Measurements from ENCODE around the gene RBM38.

RBM38 gene

DNA sequence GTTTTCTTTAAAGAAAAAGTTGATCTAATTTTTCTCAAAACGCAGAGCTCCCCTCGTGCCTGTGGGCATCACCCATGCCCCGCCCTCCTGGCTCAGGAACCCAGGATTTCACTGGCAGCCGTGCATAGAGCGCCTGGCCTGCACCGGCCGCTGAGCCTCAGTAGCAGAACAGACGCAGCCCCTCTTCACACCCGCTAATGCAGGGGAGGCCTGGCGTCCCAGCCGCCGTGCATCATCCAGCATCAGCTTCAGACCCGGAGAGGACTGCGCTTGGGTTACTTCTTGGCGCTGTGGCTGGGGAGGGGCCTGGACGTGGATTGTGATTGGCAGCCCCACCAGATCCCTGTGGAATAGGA is 18.1 kb downstream of the RBM38 start:
- H3K27ac ChIP-seq (ENCODE audit: low read length): no peak overlapping the region
- H4K20me1 ChIP-seq (ENCODE audit: insufficient read depth, low read length): peaks cover 71% of the 10 kb centered on the region
- peaks cover 20% of the 10 kb centered on the region for H3K79me2 ChIP-seq (ENCODE audit: low read length)
- H3K36me3 ChIP-seq (replicated peaks; ENCODE audit: low read depth, low read length): peaks cover 63% of the 10 kb centered on the region
- H2AFZ ChIP-seq (ENCODE audit: low read depth, low read length): no peak overlapping the region
- no peaks in the 10 kb centered on the region for H3K4me1 ChIP-seq (ENCODE audit: low read length)
- H3K4me2 ChIP-seq (ENCODE audit: low read length): no peak overlapping the region
- no peaks in the 10 kb centered on the region for H3K9me3 ChIP-seq (ENCODE audit: insufficient read depth, low read length)
- H3K4me3 ChIP-seq (ENCODE audit: low read length): no peak overlapping the region
- no peaks in the 10 kb centered on the region for H3K27me3 ChIP-seq (ENCODE audit: low read depth, low read length)
- no peak for TF ChIP-seq EZH2phosphoT487 (IDR thresholded peaks at IDR 0.05; ENCODE audit: low read depth)
- TF ChIP-seq, protein P1, sequence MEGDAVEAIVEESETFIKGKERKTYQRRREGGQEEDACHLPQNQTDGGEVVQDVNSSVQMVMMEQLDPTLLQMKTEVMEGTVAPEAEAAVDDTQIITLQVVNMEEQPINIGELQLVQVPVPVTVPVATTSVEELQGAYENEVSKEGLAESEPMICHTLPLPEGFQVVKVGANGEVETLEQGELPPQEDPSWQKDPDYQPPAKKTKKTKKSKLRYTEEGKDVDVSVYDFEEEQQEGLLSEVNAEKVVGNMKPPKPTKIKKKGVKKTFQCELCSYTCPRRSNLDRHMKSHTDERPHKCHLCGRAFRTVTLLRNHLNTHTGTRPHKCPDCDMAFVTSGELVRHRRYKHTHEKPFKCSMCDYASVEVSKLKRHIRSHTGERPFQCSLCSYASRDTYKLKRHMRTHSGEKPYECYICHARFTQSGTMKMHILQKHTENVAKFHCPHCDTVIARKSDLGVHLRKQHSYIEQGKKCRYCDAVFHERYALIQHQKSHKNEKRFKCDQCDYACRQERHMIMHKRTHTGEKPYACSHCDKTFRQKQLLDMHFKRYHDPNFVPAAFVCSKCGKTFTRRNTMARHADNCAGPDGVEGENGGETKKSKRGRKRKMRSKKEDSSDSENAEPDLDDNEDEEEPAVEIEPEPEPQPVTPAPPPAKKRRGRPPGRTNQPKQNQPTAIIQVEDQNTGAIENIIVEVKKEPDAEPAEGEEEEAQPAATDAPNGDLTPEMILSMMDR (IDR thresholded peaks at IDR 0.05; ENCODE audit: low read depth, low read length): no peak
- no peak overlapping the region for H3K9ac ChIP-seq (ENCODE audit: low read length)

DNA sequence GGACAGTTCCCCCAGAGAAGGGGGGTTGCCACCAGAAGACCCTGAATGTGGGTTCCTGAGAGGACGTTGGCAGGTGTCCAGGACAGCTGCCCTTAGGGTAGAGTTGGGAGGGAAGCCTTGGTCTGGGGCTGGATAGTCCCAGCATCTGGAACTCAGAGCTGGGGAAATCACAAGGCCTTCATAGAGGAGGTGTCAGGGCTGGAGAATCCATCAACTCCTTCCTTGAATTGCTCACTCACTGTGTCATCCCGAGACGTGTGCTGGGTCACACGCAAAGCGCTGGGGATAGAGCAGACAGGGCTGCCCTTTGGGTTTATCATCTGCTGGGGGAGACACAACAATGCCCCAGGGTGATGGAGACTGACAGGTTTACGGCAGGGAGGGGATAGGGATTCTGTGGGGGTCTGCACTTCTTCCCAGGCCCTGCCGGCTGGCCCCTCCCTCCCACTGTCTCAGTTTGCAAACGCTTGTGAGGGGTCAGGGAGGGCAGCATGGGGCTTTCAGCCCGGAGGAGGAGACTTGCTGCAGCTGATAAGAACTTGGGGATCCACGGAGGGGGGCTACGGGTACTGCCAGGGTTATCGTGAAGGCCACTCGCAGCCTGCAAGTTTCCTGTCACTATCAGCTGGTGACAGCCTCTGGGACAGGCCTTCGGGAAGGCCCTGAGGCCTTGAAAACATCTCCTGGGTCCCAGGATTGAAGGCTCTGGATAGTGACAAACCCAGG is 18.6 kb downstream of the RBM38 start:
- Histone ChIP-seq H3K79me2 (ENCODE audit: low read length) (peaks cover 15% of the 10 kb centered on the region), H3K4me3 (ENCODE audit: low read length) (no peak overlapping the region), H4K20me1 (ENCODE audit: insufficient read depth, low read length) (peaks cover 66% of the 10 kb centered on the region), H2AFZ (ENCODE audit: low read depth, low read length) (no peak overlapping the region), H3K27ac (ENCODE audit: low read length) (no peak overlapping the region), H3K27me3 (ENCODE audit: low read depth, low read length) (no peaks in the 10 kb centered on the region), H3K4me1 (ENCODE audit: low read length) (no peaks in the 10 kb centered on the region), H3K9ac (ENCODE audit: low read length) (no peak overlapping the region), H3K4me2 (ENCODE audit: low read length) (no peak overlapping the region), H3K9me3 (ENCODE audit: insufficient read depth, low read length) (no peaks in the 10 kb centered on the region), H3K36me3 (replicated peaks; ENCODE audit: low read depth, low read length) (peaks cover 58% of the 10 kb centered on the region)
- TF ChIP-seq EZH2phosphoT487 (IDR thresholded peaks at IDR 0.05; ENCODE audit: low read depth): no peak
- TF ChIP-seq, protein P1 (IDR thresholded peaks at IDR 0.05; ENCODE audit: low read depth, low read length): no peak

DNA sequence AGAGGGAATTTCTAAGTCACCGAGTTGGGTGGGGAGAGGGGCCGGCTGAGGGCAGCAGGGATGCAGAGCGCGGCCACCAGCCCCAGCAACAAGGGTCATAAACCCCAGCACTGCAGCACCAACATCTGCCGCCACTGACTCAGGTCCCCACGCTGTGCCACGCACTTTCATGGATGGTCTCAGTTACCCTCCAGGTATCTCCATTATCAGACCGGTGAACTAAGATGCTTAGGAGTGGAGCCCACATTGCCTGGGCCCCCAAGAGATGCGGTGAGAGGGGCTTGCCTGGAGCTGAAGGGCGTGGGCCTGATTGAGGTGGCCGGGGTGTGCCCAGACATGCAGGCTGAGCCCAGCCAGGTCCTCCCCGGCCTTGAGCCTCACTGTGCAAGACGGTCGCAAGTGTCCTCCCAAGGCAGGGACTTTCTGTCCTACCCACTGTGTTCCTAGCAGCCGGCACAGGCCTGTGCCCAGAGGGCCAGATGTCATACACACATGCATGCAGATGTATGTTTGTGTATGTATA is 19.3 kb downstream of the RBM38 start:
- Histone ChIP-seq H3K27me3 (ENCODE audit: low read depth, low read length) (no peaks in the 10 kb centered on the region), H3K4me1 (ENCODE audit: low read length) (no peaks in the 10 kb centered on the region), H3K27ac (ENCODE audit: low read length) (no peak overlapping the region), H3K79me2 (ENCODE audit: low read length) (peaks cover 8% of the 10 kb centered on the region; the same call in 1 of the 2 replicates), H3K9me3 (ENCODE audit: insufficient read depth, low read length) (no peaks in the 10 kb centered on the region), H3K4me2 (ENCODE audit: low read length) (no peak overlapping the region), H2AFZ (ENCODE audit: low read depth, low read length) (no peak overlapping the region), H4K20me1 (ENCODE audit: insufficient read depth, low read length) (peaks cover 59% of the 10 kb centered on the region), H3K4me3 (ENCODE audit: low read length) (no peak overlapping the region), H3K36me3 (replicated peaks; ENCODE audit: low read depth, low read length) (peaks cover 51% of the 10 kb centered on the region), H3K9ac (ENCODE audit: low read length) (no peak overlapping the region)
- TF ChIP-seq, protein P1 (IDR thresholded peaks at IDR 0.05; ENCODE audit: low read depth, low read length): no peak
- no peak for TF ChIP-seq EZH2phosphoT487 (IDR thresholded peaks at IDR 0.05; ENCODE audit: low read depth)

DNA sequence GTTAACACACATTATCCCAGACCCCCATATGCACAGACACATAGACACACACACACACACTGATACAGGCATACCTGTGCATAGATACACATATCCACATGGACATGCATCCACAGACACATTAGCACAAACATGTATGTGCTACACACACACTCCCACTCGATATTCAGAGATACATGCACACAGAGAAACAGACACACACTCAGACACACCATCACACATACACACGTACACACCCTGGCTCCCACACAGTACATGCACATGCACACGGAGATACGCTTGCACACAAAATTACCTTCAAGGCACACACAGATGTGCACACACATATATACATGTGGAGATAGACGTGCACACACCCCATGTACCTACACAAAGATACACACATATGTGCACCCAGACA is 19.7 kb downstream of the RBM38 start:
- H3K9ac ChIP-seq (ENCODE audit: low read length): no peak overlapping the region
- H3K36me3 ChIP-seq (replicated peaks; ENCODE audit: low read depth, low read length): peaks cover 48% of the 10 kb centered on the region
- TF ChIP-seq, protein P1 (IDR thresholded peaks at IDR 0.05; ENCODE audit: low read depth, low read length): no peak
- TF ChIP-seq EZH2phosphoT487 (IDR thresholded peaks at IDR 0.05; ENCODE audit: low read depth): no peak
- no peaks in the 10 kb centered on the region for H3K27me3 ChIP-seq (ENCODE audit: low read depth, low read length)
- no peaks in the 10 kb centered on the region for H3K4me1 ChIP-seq (ENCODE audit: low read length)
- H3K4me3 ChIP-seq (ENCODE audit: low read length): no peak overlapping the region
- H4K20me1 ChIP-seq (ENCODE audit: insufficient read depth, low read length): peaks cover 55% of the 10 kb centered on the region
- H2AFZ ChIP-seq (ENCODE audit: low read depth, low read length): no peak overlapping the region
- no peak overlapping the region for H3K27ac ChIP-seq (ENCODE audit: low read length)
- H3K4me2 ChIP-seq (ENCODE audit: low read length): no peak overlapping the region
- H3K79me2 ChIP-seq (ENCODE audit: low read length): peaks cover 6% of the 10 kb centered on the region; the same call in 1 of the 2 replicates
- no peaks in the 10 kb centered on the region for H3K9me3 ChIP-seq (ENCODE audit: insufficient read depth, low read length)
